Activated CD4-positive, alpha-beta T cell treated with anti-CD3 and anti-CD28 coated beads for 48 hours (primary cell): ENCODE measurements around the gene LRMDA.

Experiments used
- DNase-seq: peaks from one replicate; pipeline ENCODE4 v3.0.0-alpha.2; 2020

Gene LRMDA

GRCh38 chr10:75649466-75649865 is 218.0 kb downstream of the LRMDA start:
- no peak for DNase-seq

DNA sequence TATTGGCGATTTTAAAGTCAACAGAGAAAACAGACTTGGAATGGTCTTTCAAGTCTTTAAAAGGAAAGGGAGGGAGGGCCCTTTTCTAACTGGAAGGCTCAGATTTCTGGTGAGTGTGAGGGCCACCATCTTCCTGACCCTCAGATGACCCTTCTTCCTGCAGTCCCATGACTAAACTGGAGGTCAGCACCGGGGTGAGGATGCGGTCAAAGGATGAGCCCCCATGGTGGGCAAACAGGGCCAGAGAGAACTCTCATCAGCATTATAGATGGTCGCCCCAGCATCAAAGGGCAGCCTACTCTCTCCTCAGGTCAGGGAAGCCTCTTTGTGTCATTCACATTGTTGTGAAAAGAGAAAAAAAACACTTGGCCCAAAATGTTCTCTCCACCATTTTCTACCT is 219.2 kb downstream of the LRMDA start:
- DNase-seq: no peak

DNA sequence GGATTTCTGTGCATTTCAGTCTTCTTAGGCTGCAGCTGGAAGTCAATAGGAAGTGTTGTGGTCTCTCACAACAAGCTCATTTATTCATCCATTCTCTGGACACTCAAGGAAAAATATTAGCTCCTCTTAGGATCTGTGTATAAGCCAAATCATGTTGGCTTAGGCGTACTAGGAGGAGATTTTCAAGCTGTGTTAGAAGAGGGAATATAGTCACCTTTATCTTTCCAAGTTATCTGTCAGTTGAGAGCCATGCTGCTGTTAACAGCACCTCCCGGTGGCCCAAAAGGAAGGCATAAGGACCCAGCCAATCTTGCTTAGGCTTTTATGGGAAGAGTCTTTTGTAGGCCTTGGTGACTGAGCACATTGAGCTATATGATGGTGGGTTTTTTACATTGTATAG is 220.0 kb downstream of the LRMDA start:
- DNase-seq: no peak

DNA sequence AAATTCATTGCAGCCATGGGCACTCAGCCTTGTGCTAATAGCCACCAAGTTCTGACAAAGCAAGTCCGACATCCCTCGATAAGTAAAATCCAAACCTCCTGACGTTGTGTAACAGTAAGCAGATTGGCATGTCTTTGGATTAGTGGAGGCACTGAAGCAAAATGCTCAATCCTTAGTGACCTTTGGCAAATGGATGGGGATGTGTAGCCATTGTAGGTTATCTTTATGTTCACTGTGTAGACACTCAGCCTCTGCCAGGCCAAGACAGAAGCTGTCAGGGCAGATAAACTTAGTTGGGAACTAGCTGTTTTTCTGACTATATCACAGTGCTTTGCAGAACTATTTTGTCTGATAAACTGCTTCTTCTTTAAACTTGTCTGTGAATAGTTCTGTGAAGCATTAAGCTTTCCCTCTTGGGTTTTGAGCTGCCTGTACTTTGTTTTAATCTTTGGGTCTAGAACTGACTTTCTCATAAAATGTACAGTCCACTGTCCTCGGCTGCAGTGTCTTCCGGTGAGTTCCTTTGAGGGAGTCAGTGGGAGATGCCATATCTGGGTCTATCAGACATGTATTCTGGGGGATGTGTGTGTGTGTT is 220.8 kb downstream of the LRMDA start:
- DNase-seq: no peak

GRCh38 chr10:75653761-75654160 is 222.3 kb downstream of the LRMDA start:
- DNase-seq: no peak

DNA sequence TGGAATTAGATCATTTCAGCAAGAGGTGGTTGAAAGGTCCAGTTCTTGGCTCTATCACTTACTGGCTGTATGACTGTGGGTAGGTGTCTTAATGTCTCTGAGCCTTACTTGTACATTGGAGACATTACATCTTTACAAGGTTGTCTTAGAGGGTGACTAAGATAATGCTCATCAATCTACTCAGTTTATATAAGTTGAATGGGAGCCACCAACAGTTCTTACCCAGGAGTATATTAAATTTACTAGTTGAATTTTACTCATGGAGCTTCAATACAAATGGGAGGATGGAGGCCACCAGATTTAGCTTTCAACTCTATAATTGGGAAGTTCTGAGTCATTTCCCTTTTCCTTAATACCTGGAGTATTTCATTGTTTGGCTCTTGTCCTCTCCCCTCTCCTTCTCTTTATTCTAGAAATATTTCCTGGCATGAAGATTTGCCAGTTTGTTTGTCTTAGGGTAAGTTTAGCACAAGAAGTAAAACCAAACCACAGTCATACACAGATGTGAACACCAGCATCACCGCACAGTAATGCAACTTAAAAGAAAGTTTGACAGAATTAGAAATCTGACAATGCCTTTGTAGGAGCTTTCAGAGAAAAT is 222.8 kb downstream of the LRMDA start:
- DNase-seq: no peak

DNA sequence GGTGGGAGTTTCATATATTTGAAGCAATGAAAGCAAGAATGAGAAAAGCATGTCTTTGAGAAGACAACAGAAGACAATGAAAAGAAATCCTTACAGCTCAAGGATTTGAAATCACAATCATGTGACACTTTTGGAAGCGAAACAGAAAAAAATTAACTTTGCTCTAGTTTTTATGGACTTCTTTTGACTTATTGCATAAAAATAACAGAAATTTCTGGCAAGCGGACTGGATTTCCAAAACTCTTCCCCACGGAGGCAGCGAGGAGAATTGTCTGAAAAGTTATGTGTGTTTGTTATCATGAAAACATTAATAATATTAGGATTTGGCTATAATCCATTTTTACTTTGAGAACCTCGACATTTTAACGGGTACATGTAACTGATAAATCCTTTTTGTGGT is 223.3 kb downstream of the LRMDA start:
- no peak for DNase-seq

DNA sequence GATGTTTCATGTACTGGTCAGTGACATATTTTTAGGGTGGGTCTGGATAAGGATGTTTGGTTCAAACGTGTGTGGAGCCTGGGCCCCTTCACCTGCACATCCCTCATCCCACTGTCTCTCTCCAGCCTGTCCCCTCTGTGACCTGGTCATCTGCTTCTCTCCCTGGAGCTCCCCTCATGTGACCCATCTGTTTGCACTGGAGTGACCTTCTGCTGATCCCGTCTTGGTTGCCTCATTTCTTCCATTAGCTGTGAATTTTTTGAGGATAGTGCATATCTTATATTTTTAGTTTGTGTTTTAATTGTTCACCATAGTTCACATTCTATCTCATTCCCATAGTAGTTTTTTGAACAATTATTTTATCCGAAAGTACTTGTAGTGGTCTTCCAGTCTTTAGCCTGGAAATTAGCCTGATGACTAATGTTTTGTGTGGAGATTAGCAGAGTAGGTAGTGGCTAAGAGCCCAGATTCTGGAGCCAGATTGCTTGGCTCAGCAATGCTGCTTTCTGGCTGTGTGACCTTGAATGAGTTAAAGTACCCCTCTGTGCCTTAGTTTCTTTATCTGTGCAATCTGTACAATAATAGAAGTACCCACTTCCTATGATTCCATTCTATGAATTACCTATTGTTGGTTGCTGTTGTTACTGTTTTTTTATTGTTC is 224.5 kb downstream of the LRMDA start:
- no peak for DNase-seq

DNA sequence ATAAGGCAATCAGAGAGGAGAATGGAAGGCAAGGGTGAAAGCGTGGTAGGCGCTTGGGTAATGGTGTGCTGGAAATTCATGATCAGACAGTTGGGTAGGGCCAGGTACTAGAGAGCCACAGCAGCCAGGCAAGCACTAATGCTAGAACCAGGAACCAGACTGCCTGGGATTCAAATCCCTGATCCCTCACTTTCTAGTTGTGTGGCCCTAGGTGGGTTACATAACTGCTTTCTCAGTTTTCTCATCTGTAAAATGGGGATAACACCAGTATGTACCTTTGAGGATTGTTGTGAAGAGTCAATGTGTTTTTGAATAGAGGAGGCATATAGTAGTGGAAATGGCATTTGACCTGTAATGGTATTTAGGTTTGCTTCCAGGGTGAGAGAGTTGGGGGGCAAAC is 225.9 kb downstream of the LRMDA start:
- no peak for DNase-seq

DNA sequence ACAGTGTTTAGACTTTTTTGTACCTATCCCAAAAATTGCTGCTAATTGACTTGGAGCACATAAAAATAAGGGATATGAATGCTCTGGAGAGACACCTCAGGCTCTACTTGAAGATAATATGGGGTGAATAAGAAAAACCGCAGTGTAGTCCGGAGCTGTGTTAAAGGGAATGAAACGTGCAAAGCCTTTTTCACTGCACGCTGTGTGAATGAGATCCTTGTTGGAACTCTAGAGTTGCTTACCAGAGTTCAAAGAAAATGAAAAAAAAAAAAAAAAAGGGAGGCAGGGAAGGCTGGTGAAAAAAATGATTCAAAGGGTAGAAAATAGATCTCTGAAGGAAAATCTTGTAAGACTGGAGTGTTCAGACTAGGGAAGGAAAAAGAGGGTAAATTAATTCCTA is 226.6 kb downstream of the LRMDA start:
- DNase-seq: no peak

GRCh38 chr10:75658496-75658895 is 227.1 kb downstream of the LRMDA start:
- DNase-seq: no peak

- no peak for DNase-seq
Observed at GRCh38 chr10:75658915-75659314, 227.5 kb downstream of the LRMDA start.

DNA sequence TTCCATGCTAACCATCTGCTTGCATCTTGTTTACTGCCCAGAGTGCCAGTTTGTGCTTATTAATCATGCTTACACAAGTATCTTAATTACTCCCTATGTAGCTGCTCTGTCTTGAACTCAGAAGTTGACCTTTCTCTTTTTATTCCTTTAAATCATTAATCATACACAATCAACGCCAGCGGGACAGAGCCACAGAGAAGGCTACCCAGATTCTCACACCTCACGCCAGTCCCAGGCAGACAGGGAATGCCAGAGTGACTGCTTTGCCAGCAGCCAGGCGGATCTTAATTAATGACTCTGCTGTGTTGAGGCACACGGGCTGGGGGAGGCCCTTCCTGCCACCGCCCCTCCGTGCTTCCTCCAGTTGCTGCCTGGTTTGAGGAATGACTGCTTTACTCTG is 229.4 kb downstream of the LRMDA start:
- DNase-seq: no peak

DNA sequence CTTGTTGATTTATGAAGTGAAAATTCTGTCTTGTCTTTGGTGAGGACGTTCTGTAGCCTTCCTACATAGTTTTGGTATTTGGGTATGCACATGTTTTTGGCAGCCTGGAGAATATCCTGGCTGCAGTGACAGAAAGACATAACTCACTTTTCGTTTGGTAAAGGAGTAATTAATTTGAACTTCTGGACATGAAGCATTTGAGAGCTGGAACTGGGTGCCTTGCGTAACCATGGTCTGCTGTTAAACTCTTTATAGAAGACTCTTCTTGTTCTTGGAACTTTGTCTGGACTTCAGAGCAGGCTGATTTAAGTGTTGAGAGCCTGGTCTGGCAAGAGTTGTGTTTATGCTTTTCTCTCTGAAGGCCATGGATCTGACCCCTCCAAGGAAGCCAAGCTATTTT is 231.3 kb downstream of the LRMDA start:
- DNase-seq: no peak

- no peak for DNase-seq
Observed at GRCh38 chr10:75663947-75664664, 232.7 kb downstream of the LRMDA start.

GRCh38 chr10:75664968-75665367 is 233.5 kb downstream of the LRMDA start:
- no peak for DNase-seq

GRCh38 chr10:75665707-75666106 is 234.3 kb downstream of the LRMDA start:
- no peak for DNase-seq

DNA sequence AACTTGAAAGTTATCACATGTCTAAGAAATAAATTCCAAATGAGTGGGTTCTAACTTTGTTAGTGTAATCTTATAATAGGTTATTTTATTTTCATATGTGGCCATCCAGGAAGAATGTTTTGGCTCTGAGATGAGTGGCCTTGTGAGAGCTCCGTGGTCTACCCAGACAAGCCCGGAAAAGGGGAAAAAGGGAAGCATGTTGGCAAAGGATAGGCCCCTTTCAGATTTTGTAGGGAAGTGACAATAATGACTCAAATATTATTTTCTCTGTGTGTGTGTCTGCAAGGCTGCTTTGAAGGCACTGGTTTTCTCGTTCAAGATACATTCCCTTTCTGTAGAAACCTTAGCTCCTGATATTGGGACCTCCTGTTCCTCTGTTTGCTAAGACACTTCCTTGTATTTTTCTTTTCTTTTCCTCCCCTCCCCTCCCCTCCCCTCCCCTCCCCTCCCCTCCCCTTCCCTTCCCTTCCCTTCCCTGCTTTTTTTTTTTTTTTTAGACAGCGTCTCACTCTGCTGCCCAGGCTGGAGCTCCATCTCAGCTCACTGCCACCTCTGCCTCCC is 240.8 kb downstream of the LRMDA start:
- DNase-seq: no peak

DNA sequence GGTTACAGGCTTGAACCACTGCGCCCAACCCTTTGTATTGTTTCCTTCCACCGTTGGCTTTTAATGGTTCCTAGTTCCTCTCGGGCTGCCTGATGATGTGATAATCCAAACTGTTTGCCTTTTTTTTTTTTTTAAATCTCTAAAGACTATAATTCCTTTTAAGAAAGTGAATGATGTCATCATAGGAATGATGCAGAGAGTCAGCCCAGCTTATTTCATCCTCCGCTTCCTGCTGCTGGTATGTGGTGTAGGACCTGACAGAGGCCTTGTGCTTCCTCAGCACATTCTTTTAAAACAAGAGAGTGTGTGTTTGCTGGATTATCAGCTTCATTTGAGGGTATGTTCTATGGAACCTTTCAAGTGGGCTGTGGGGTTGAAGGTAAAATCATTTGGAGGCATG is 241.4 kb downstream of the LRMDA start:
- DNase-seq: no peak

GRCh38 chr10:75677541-75677940 is 246.1 kb downstream of the LRMDA start:
- DNase-seq: no peak

DNA sequence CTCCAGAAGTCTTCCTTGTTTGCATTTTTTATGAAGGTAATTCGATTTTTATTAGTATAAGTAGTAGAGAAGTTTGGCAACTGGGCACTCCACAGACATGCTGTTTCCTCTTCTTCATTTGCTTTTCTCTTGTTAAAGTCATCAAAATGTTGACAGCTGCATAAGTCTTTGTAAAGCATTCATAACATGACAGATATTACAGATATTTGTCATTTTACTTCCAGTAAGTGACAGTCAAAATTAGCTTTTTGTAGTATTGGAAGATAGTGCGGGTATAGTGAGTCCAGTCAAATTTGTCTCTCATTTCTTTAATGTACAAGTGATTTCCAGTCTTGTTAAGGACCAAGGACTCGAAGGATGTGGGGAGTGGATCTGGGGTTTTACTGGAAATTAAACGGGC is 247.1 kb downstream of the LRMDA start:
- no peak for DNase-seq

DNA sequence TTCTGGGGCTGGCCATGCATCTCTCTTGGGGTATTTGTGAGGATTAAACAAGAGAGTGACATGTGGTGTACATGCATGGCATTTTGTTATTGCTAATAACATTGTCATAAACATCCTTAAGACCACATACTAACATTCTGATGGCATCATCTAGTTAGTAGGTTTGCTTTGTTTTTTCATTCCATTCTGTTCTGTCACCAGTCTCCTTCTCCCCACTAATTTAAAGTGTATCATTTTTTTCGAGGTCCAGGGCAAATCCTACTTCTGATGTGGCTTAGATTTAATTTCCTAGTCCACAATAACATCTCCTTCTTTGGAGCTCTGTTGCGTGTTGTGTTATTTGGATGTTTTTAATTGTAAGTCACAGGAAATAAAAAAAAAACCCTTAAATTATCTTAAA is 248.1 kb downstream of the LRMDA start:
- DNase-seq: no peak

DNA sequence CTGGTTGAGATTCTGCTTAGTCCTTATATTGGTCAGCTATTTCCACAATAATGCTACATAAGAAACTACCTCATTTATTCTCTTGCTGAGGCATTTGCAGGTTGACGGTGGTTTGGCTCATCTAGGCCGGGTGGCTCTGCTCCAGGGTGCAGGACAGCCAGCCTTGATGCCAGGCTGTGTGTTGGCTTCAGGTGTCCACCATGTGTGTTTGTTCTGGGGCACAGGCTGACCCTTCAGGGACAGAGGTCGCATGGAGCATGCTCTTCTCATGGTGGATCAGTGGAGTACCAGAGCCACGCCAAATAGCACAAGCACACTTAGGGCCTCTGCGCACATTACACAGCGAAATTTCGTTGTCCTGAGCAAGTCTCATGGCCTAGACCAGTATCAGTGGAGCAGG is 249.9 kb downstream of the LRMDA start:
- DNase-seq: no peak
